HG03439 (cell line): ENCODE results near the gene PPP1R1A.

Experiments
- ATAC-seq: cut with Tn5 transposase; IDR thresholded peaks from one replicate; pipeline ENCODE4 v1.9.1; 2021; ENCODE audit warnings: mild to moderate bottlenecking, moderate library complexity; ENCODE audit not compliant: unreplicated experiment

The PPP1R1A gene

DNA sequence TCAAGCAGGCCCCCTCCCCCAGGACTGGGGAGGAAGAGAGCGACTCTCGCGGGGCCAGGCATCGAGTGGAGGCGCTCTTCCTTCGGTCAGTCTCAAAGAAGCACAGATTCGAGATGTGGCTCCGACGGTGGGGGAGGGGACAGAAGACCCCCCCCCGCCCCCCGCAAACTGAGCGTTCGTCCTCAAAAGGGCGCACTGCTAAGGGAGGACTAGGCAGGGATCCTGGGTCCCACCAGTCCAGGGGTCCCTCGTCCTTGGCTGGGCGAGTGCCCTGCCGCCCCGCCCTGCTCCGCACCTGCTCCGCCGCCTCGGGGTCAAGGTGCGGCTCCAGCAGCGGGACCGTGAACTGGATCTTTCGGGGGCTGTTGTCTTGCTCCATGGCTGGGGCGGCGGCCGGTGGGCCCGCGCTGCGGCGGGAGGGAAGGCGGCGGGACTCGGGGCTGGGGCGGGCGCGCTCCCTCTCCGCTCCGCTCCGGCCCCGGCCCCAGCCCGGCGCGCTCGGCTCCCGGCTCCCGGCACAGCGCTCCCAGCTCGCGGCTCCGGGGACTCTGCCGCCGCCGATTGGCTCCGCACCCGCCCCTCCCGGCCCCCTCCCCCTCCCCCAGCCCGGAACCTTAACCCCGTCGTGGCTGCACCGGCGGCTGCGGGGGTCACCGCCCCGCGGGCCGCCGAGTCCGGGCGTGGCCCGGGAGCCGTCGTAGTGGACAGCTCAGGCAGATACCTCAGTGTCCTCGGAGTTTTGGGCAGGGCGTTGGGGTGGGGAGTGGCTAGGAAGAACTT lies at the start of gene PPP1R1A:
Gene PPP1R1A, minus strand, starts transcription at position 550 of the 780 bp plus-strand sequence. Its CDS starts 171 bp downstream, at position 379.
- ATAC-seq, result no peak

DNA sequence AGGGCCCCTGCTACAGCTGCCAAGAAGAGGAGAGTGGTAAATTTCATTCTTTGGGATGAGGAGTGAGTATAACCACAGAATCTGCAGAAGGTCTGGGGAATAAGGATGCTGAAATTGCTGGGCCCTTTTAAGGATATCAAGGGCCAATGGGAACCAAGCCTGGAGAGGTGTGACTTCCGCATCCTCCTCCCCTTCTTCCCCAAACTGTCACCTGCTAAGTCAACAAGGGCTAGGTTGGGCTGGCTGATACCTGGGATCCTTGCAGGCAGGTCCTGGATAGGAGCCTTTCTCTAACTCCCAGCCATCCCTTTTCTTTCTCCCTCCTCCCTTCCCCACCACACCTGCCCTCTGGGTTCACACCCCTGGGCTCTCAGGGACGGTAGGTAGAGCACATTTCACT lies 46.3 kb upstream of the PPP1R1A start, which contains the start of gene LACRT:
Gene LACRT, minus strand, starts transcription at position 101 of the 400 bp plus-strand sequence. Its CDS starts 54 bp downstream, at position 47.
- no peak for ATAC-seq

DNA sequence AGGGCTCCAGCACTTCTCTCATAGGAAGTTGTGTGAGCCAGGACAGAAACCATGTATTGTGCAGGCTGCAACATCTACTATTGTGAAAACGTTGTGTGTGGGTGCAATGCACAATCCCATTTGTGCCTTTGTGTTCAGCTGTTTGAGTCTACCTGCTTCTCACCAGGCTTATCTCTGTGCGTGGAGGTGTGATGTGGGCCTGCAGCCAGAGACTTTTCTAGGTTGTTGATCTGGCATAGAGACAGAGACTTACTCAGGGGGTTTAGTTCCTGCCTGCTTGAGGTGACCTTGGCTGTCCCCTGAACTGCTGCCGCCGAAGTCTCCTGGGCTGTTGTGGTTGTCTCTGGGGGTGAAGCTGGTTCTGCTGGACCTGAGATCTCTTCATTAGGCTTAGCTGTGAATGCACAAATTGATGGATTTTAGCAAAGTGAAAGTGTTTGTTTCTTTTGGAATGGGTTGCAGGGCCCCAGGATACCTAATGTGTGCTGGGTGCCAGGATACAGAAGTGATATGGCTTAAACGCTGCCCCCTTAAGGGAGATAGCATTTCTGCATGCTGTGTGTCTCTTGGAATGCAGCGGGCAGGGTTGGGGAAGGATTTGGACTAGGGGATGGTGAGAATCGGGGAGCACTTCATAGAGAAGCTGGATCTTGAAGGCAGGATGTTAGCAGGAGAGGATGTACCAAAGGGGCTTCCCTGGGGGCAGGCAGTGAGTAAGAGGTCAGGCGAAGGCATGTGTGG lies 43.7 kb upstream of the PPP1R1A start:
- no peak for ATAC-seq

DNA sequence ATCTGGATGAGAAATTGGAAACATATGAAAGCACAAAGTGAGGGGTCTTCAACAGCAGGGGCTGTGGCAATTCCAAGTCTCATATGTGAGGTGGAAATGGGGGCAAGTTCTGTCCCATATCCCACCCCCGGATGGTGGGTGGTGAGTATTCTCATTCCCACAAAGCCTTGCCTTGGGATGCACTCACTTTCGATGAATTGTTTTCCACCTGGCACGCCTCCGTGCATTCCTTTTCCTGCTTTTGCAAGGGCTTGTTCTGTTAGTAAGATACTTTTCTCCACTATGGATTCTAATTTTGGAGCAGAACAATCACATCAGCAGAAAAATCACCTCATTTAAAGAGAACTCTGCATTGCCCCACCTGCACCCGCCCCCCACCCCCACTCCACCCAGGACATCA lies 43.1 kb upstream of the PPP1R1A start:
- ATAC-seq, result no peak

GRCh38 chr12:54629925-54630324 lies 41.5 kb upstream of the PPP1R1A start:
- ATAC-seq, result no peak

DNA sequence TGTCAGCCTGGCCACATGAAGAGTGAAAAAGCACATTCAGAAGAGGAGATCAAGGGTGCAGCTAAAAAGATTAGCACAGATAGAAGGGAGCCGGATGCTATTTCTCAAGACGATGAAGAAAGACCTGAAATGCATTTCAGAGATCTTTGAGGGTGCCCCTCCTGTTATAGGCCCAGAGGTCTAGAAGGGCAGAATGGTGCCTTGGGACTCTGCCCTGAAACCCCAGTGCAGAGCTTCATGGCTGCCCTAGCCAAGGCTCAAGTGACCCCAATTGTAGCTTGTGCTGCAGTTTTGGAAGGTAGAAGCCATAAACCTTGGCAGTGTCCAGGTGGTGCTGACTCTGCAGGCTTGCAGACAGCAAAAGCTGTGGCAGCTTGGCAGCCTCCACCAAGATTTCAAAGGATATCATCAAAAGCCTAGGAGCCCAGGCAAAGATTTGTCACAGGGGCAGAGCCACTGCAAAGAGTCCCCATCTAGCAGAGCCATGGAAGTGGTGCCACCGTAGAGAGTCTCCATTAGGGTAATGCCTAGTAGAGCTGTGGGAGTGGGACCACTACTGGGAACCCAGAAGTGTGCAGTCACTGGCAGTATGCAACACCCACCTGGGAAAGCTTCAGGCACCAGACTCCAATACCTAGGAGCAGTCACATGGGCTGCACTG lies 39.9 kb upstream of the PPP1R1A start:
- no peak for ATAC-seq

GRCh38 chr12:54627304-54627703 lies 38.8 kb upstream of the PPP1R1A start:
- no peak for ATAC-seq

DNA sequence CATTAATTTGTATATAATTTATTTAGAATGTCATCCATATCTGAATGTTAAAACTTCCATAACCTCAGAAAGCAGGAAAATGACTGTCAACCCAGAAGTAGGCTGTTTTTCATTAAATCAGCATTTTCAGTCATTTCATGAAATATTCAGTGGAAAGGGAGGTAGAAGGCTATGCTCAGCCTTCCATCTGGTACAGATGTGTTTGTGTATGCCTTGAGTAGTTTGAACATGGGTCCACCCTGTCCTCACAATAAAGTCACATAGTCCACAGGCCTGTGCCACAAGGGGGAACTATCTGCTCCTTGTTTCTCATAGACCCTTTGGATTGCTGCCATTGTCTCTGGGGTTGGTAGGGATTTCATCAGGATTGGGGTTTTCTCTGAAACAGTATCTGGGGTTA lies 37.1 kb upstream of the PPP1R1A start:
- no peak for ATAC-seq

- ATAC-seq, result no peak
Observed at GRCh38 chr12:54624315-54625279, 36.1 kb upstream of the PPP1R1A start.

DNA sequence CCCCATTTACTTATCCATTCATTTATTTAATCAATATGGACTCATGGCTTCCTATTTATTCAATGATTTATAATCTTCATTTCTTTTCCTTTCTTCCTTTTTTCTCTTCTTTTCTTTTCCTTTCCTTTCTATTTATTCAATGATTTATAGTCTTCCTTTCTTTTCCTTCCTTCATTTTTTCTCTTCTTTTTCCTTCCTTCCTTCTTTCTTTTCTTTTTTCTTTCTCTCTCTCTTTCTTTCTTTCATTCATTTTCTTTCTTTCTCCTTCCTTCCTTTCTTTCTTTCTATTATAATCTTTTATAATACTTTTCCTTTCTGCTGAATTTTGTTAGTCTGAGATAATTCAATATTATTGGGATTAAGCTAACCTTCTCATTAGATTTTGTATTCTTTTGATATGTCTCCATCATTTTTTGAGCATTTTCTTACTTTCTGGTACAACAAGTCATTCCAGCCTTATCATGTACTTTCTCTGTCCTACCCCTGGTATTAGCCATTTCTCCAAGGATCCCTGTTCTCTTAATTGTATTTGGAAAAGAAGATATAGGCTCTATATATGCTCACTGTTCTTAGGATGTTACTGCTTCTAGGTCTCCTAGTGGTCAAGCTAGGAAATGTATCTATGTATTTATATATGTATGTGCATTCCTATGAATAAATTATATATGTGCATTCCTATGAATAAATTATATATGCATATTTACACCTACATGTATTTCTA lies 34.2 kb upstream of the PPP1R1A start:
- no peak for ATAC-seq

DNA sequence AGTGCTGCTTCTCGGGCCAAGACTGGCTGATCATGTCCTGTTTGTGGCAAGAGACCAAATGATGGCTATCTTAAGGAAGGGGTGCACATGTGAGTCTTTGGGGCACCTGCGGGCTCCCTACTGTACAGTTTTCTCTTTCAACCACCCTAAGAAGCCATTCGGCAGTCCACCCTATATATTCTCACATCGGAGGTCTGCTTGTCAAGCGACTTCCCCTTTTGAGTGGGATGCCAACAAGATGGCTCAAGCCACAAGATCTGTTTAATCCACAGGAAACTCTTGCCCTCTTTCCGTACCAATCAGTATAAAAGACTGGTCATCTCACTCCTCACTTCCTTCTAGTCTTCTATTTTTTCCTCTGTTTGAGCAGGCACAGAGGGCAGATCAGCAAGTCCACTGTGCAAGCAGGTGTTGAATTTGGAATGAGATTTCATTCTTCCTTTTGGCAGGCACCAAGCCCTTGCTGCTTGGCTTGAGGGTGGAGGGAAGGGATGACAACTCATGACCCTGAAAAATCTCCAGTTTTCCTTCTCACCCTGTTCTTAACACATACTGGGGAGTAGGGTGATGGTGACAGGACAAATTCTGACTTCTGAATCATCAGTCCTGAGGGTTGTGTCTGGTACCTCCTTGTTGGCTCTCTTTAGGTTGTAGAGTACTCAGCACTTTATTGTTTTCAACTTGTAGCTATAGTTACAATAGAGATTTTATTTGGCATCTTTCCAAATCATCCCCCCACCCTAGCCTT lies 28.6 kb upstream of the PPP1R1A start:
- no peak for ATAC-seq

- ATAC-seq, result no peak
Observed at GRCh38 chr12:54612225-54612750, 23.8 kb upstream of the PPP1R1A start.

GRCh38 chr12:54611715-54612149 lies 23.3 kb upstream of the PPP1R1A start:
- ATAC-seq, result no peak

DNA sequence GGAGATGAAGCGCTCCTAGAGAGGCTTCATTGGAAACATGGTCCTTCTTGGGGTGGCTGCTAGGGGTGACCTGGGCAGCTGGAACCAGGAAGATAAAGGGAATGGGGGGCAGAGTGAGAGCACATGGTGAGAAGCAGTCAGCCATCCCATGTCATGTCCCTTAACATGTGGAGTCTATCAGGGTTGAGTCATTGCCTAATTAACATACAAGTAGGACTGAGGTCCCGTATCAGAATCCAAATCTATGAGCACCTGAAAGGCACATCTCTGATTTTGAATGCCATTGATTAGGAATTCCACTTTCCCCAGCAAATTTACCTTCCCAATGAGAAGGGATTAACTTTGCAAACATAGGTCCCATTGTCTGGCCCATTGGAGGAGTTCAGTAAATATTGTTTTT lies 20.3 kb upstream of the PPP1R1A start:
- ATAC-seq, result no peak

DNA sequence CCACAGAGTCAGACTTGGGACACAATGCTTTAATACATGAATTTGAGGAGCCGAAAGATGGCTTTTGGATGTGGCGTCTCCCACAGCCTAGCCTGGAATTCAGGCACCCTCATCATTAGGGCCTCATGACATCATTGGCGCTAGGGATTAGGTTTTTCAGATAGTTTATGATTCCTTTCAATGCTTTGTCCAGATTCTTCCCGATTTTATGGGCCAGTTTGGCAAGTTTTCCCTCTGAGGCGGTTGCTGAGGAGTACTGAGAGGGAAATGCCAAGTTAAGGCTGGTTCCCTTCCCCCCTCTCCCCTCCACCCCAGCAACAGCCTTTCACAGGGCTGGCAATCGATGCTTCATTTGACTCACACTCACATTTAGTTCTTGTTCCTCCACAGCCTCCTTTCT lies 19.7 kb upstream of the PPP1R1A start:
- no peak for ATAC-seq

GRCh38 chr12:54606556-54606955 lies 18.1 kb upstream of the PPP1R1A start:
- ATAC-seq, result no peak

DNA sequence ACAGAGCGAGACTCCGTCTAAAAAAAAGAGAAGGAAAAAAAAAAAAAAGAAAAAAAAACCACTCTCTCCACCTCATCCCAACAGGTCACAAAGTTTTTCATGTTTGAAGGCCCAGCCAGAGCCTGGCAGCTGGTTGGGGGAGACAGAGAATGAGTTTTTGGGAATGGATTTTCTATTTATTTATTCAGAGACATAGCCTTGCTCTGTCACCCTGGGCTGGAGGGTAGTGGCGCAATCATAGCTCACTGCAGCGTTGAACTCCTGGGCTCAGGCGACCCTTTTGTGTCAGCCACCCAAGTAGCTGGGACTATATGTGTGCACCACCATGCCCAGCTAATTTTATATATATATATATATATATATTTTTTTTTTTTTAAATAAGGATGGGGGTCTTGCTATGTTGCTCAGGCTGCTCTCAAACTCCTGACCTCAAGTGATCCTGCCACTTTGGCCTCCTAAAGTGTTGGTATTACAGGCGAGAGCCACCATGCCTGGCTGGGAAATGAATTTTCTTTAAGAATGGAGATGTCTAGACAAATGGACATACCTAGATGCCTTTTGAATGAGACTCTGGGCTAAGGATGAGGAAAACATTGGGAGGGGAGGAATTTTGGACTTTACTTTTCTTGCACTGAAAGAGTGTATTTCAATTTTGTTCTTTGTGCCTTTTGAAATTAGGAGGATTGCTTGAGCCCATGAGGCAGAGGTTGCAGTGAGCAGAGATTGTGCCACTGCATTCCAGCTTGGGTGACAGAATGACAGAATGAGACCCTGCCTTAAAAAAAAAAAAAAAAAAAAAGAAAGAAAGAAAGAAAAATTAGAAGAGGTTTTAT lies 16.9 kb upstream of the PPP1R1A start:
- ATAC-seq, result no peak

- ATAC-seq, result no peak
Observed at GRCh38 chr12:54604436-54604835, 16.0 kb upstream of the PPP1R1A start.
